Measurements from ENCODE around the gene AGAP3.

GRCh38 chr7:151110941-151111645 is 24.8 kb downstream of the AGAP3 start:
- TF ChIP-seq CTCF (conservative IDR thresholded peaks at IDR 0.05; ENCODE audit: low read depth, low read length) (peak; percentile 89), NFE2L2 (IDR thresholded peaks at IDR 0.05; ENCODE audit: low read depth, low read length) (no peak), FOS (IDR thresholded peaks at IDR 0.05; ENCODE audit: low read depth, low read length) (no peak), RCOR1 (IDR thresholded peaks at IDR 0.05; ENCODE audit: insufficient replicate concordance, low read length) (no peak), CHD1 (IDR thresholded peaks at IDR 0.05; ENCODE audit: low read depth, low read length) (no peak), SMC3 (IDR thresholded peaks at IDR 0.05; ENCODE audit: low read depth, low read length) (peak; percentile 72), USF2 (IDR thresholded peaks at IDR 0.05; ENCODE audit: low read depth, low read length) (no peak), POLR2A (IDR thresholded peaks at IDR 0.05; ENCODE audit: low read depth, low read length) (no peak), RAD21 (IDR thresholded peaks at IDR 0.05; ENCODE audit: low read length) (peak; percentile 90), MXI1 (IDR thresholded peaks at IDR 0.05; ENCODE audit: borderline replicate concordance, low read depth, low read length) (no peak), MAZ (IDR thresholded peaks at IDR 0.05; ENCODE audit: borderline replicate concordance, low read depth, low read length) (peak; percentile 21; the same call in 1 of the 2 replicates), ELK1 (IDR thresholded peaks at IDR 0.05; ENCODE audit: borderline replicate concordance, low read depth, low read length) (no peak), BHLHE40 (IDR thresholded peaks at IDR 0.05; ENCODE audit: low read depth, low read length) (no peak), RFX5 (IDR thresholded peaks at IDR 0.05; ENCODE audit: low read depth, low read length) (no peak)
